HG03460 (cell line): ENCODE results near the gene TACC2.

Experiments
- ATAC-seq: cut with Tn5 transposase; IDR thresholded peaks from one replicate; pipeline ENCODE4 v1.9.1; 2021; ENCODE audit not compliant: unreplicated experiment

The TACC2 gene

GRCh38 chr10:122142641-122143237, 153.8 kb downstream of the TACC2 start:
- no peak for ATAC-seq

- no peak for ATAC-seq
Measured at GRCh38 chr10:122143238-122143841, 154.4 kb downstream of the TACC2 start.

- no peak for ATAC-seq
Measured at GRCh38 chr10:122144199-122144598, 155.2 kb downstream of the TACC2 start.

GRCh38 chr10:122145113-122145512, 156.2 kb downstream of the TACC2 start:
- no peak for ATAC-seq

GRCh38 chr10:122147663-122148062, 158.7 kb downstream of the TACC2 start:
- ATAC-seq: no peak

GRCh38 chr10:122148876-122149560, 160.1 kb downstream of the TACC2 start:
- no peak for ATAC-seq

- ATAC-seq: no peak
Measured at GRCh38 chr10:122149561-122150505, 160.9 kb downstream of the TACC2 start.

GRCh38 chr10:122151121-122151694, 162.2 kb downstream of the TACC2 start:
- ATAC-seq: no peak

- no peak for ATAC-seq
Measured at GRCh38 chr10:122152544-122152943, 163.6 kb downstream of the TACC2 start.

- no peak for ATAC-seq
Measured at GRCh38 chr10:122154031-122154544, 165.1 kb downstream of the TACC2 start.

- ATAC-seq: no peak
Measured at GRCh38 chr10:122154545-122155366, 165.8 kb downstream of the TACC2 start.

GRCh38 chr10:122157451-122157850, 168.5 kb downstream of the TACC2 start:
- ATAC-seq: no peak

- no peak for ATAC-seq
Measured at GRCh38 chr10:122158362-122158761, 169.4 kb downstream of the TACC2 start.

GRCh38 chr10:122159141-122159970, 170.4 kb downstream of the TACC2 start:
- no peak for ATAC-seq

- ATAC-seq: no peak
Measured at GRCh38 chr10:122161795-122162194, 172.8 kb downstream of the TACC2 start.

GRCh38 chr10:122162671-122163173, 173.8 kb downstream of the TACC2 start:
- ATAC-seq: no peak

GRCh38 chr10:122163174-122164022, 174.4 kb downstream of the TACC2 start:
- no peak for ATAC-seq
